OCI-LY3 (cell line): ENCODE measurements around the gene MAP3K5.
A peak's percentile ranks its signal among the peaks of the same experiment; 100 is the strongest.

Source experiments
- H2AFZ ChIP-seq: fragments of 200-600, 300-600 bp; shearing (Covaris generic); 2 replicates; pipeline ENCODE4 v1.6.0; 2014; ENCODE audit warnings: antibody characterized with exemption, low read depth, low read length
- H3K27ac ChIP-seq: fragments of 200-600, 300-600 bp; sonication (generic); 2 replicates; pipeline ENCODE4 v1.5.1; 2014; ENCODE audit warnings: mild to moderate bottlenecking, low read length, moderate library complexity, mixed read lengths
- H3K27me3 ChIP-seq: fragments of 200-600, 300-600 bp; sonication (generic); 2 replicates; pipeline ENCODE4 v1.6.1; 2014; ENCODE audit warnings: low read depth, low read length, mixed read lengths
- H3K36me3 ChIP-seq: fragments of 200-600, 300-600 bp; sonication (generic); replicated peaks from 2 replicates; pipeline ENCODE3; 2014; ENCODE audit warnings: low read depth, low read length, mixed read lengths
- H3K4me1 ChIP-seq: fragments of 300-600, 200-600 bp; sonication (generic); 2 replicates; pipeline ENCODE4 v1.6.1; 2014; ENCODE audit warnings: low read length, mixed read lengths
- H3K4me2 ChIP-seq: fragments of 200-600, 300-600 bp; sonication (generic); 2 replicates; pipeline ENCODE4 v1.6.1; 2014; ENCODE audit warnings: low read length, mixed read lengths
- H3K4me3 ChIP-seq: fragments of 300-600, 200-600 bp; sonication (generic); 2 replicates; pipeline ENCODE4 v1.5.1; 2014; ENCODE audit warnings: antibody characterized with exemption, mild to moderate bottlenecking, low read length, moderate library complexity
- H3K79me2 ChIP-seq: fragments of 300-600, 200-600 bp; shearing (Covaris generic); 2 replicates; pipeline ENCODE4 v1.6.1; 2014; ENCODE audit warnings: mild to moderate bottlenecking, low read length, mixed read lengths
- H3K9ac ChIP-seq: fragments of 300-600, 200-600 bp; shearing (Covaris generic); 2 replicates; pipeline ENCODE4 v1.6.0; 2014; ENCODE audit warnings: mild to moderate bottlenecking, low read length, moderate library complexity
- H3K9me3 ChIP-seq: fragments of 200-600, 300-600 bp; shearing (Covaris generic); 2 replicates; pipeline ENCODE4 v1.6.1; 2014; ENCODE audit warnings: low read length, mixed read lengths; ENCODE audit not compliant: insufficient read depth
- H4K20me1 ChIP-seq: fragments of 200-600, 300-600 bp; sonication (generic); 2 replicates; pipeline ENCODE4 v1.6.1; 2016; ENCODE audit warnings: low read length, mixed read lengths; ENCODE audit not compliant: insufficient read depth
- CTCF ChIP-seq: fragments of 200-600, 300-600 bp; sonication (generic); IDR thresholded peaks from 2 replicates; pipeline ENCODE4 v1.5.1; 2014; ENCODE audit warnings: antibody characterized with exemption, low read length, low read depth
- EZH2phosphoT487 ChIP-seq: fragments of 200-600 bp; shearing (Covaris generic); IDR thresholded peaks from 2 replicates; pipeline ENCODE4 v1.6.1; 2018; ENCODE audit warnings: antibody characterized with exemption, mixed run types, low read depth

The MAP3K5 gene

GRCh38 chr6:136763716-136764516, 28.4 kb downstream of the MAP3K5 start:
- Histone ChIP-seq H3K4me1 (peaks cover 43% of the 10 kb centered on the region), H4K20me1 (peaks cover 3% of the 10 kb centered on the region; the same call in 1 of the 2 replicates), H2AFZ (no peak overlapping the region), H3K9ac (no peak overlapping the region), H3K27ac (peak overlapping the region; percentile 14; the same call in 1 of the 2 replicates), H3K4me2 (peak overlapping the region; percentile 44), H3K27me3 (no peaks in the 10 kb centered on the region), H3K79me2 (no peaks in the 10 kb centered on the region), H3K4me3 (no peak overlapping the region), H3K36me3 (no peaks in the 10 kb centered on the region), H3K9me3 (no peaks in the 10 kb centered on the region)
- TF ChIP-seq CTCF (no peak), EZH2phosphoT487 (no peak)

- TF ChIP-seq EZH2phosphoT487 (no peak), CTCF (no peak)
- Histone ChIP-seq H2AFZ (no peak overlapping the region), H3K27me3 (no peaks in the 10 kb centered on the region), H4K20me1 (peaks cover 3% of the 10 kb centered on the region; the same call in 1 of the 2 replicates), H3K4me3 (no peak overlapping the region), H3K9ac (no peak overlapping the region), H3K4me2 (0 out of 2 replicates have a peak overlapping the region, but pooled peaks have one; percentile 10), H3K79me2 (no peaks in the 10 kb centered on the region), H3K27ac (no peak overlapping the region), H3K36me3 (no peaks in the 10 kb centered on the region), H3K9me3 (no peaks in the 10 kb centered on the region), H3K4me1 (peaks cover 43% of the 10 kb centered on the region)
Observed at GRCh38 chr6:136763255-136763654, 29.0 kb downstream of the MAP3K5 start.

GRCh38 chr6:136762022-136762975, 30.0 kb downstream of the MAP3K5 start:
- no peaks in the 10 kb centered on the region for H3K27me3 ChIP-seq
- H3K9me3 ChIP-seq, result no peaks in the 10 kb centered on the region
- no peak overlapping the region for H3K9ac ChIP-seq
- no peak overlapping the region for H2AFZ ChIP-seq
- peak overlapping the region; percentile 15; the same call in 1 of the 2 replicates for H3K4me2 ChIP-seq
- H4K20me1 ChIP-seq, result peaks cover 3% of the 10 kb centered on the region; the same call in 1 of the 2 replicates
- H3K27ac ChIP-seq, result no peak overlapping the region
- H3K4me3 ChIP-seq, result no peak overlapping the region
- H3K36me3 ChIP-seq, result no peaks in the 10 kb centered on the region
- H3K4me1 ChIP-seq, result peaks cover 39% of the 10 kb centered on the region
- TF ChIP-seq CTCF (no peak), EZH2phosphoT487 (no peak)
- no peaks in the 10 kb centered on the region for H3K79me2 ChIP-seq
